Measurements from ENCODE around the gene HRNR.

The HRNR gene

DNA sequence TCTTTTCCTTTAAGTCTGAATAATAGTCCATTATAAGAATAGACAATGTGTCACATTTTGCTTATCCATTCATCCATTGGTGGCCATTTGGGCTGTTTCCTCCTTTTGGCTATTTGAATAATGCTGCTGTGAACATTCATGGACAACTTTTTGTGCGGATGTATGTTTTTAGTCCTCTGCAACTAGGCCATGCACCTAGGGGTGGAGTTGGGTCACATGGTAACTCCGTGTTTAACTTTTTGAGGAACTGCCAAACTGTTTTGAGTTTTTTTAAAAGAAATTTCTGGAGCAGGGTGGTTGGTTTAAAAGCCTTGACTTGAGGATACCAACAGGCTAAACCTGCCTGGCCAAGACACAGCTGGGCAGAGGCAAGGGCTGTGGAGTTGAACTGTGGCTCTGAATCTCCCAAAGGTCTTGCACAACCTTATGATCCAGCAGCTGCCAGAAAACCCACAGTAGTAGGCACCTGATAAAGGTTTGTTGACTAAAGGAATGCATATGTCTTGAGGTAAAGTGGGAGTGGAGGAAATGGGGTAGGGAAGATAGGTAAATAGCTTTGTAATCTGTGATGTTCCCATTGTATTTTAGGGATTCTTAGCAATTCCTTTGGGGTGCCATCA is 59.4 kb downstream of the HRNR start:
- DNase-seq (ENCODE audit: low read depth), result no peak
- H3K4me3 ChIP-seq (ENCODE audit: low read length), result no peak overlapping the region
- TF ChIP-seq CTCF (conservative IDR thresholded peaks at IDR 0.05; ENCODE audit: low read length), result no peak

DNA sequence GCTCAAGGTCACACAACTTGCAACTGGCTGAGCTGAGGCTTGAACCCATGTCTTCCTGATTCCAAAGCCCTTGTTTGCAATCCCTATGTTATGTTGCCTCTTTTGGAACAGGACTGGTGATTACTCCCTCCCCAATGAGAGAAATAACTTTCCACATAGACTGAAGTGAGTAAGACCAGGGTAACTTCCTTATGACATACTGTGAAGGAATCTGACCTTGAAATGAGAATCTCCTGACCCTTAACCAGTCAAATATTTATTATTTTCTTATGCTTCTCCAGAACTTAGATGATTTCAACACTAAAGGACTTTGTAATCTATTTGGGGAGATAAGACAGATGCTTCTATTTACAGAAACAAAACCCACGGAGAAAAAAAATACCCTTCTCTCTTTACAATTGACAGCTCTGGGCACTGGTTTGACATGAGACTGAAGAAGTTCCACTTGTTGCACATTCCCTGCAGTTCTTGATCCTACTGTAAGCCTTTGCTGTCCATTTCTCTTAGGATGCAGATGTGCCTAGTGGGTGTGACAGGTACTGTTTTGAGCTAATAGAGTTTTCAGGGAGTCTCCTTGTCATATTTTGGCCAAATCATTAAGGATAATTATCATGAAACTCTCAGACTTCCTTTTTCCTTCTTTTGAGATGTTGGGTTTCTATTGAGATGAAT is 61.1 kb downstream of the HRNR start:
- DNase-seq (ENCODE audit: low read depth), result peak; percentile 97
- peak; percentile 34 for TF ChIP-seq CTCF (conservative IDR thresholded peaks at IDR 0.05; ENCODE audit: low read length)
- H3K4me3 ChIP-seq (ENCODE audit: low read length), result no peak overlapping the region
